Activated effector memory CD4-positive, alpha-beta T cell treated with Interleukin-2 at 50 U/mL for 16 hours (primary cell): Measurements from ENCODE around the gene C5.

Experiments used
- DNase-seq: peaks from one replicate; pipeline ENCODE4 v3.0.0-alpha.2; 2020

The C5 gene

DNA sequence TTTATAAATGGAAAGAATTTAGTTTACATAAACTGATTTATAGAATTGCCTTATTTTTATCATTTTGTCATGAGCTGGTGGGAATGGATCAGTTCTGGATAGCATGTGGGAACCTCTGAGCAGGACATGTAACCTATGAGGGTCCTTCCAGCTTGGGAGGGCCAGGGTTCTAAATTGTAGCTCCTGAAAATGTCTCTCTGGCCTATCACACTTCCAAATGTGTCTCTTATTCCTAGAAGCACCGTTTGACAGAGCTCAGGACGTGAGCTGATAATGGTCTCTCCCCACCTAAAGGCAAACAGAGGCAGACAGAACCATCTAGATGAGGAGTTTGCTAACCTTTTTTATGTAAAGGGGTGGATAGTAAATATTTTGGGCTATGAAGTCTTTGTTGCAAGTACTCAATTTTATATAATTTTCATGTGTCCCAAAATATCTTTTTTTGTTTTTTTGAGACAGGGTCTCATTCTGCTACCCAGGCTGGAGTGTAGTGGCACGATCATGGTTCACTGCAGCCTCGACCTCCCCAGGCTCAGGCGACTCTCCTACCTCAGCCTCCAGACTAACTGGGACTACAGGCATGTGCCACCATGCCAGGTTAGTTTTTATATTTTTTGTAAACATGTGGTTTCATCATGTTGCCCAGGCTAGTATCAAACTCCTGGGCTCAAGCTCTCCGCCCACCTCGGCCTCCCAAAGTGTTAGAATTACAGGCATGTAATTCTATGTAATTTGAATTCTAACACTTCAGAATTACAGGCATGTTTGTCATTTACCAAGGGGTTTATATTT, 127.5 kb downstream of the C5 start:
- DNase-seq, result no peak

DNA sequence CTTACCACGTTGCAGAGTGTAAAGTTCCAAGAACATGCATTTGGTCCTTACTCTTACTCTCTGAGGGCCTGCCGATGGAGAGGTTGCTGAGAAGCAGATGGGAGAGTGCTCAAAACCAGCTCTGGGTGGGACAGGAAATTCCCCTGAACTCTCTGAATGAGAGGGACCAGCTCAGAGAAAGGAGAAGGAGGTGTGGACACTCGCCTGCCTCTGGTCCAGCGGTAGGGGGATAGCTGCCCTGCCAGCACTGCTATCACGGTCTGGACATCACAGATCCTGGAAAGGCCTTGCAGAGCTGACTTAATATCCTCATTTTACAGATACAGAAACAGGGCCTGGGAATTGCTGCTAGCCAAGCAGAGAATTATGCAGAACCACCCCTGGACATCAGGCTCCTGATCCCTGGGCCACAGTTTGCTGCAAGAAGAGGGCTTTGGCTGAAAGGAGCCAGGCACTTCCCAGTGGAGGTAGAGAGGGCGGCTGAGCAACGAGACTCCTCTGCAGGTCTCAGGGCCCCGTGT, 128.4 kb downstream of the C5 start:
- DNase-seq, result no peak

DNA sequence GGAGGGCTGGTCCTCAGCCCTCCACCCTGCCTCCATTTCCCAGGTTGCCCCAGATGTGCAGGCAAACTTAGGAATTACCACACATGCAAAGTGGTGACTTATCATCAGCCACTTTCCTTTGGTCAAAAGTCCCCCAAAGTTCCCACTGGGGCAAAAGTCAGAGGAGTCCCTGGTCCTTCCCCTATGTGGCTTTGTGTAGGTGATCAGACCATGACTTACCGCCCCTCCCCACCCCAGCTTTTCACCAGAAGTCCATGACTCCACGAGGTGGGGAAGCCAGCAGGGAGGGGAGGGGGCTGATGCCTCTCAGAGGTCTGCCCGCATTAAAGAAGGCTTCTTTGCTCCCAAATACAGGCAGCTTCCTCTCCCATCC, 129.3 kb downstream of the C5 start:
- DNase-seq, result no peak

DNA sequence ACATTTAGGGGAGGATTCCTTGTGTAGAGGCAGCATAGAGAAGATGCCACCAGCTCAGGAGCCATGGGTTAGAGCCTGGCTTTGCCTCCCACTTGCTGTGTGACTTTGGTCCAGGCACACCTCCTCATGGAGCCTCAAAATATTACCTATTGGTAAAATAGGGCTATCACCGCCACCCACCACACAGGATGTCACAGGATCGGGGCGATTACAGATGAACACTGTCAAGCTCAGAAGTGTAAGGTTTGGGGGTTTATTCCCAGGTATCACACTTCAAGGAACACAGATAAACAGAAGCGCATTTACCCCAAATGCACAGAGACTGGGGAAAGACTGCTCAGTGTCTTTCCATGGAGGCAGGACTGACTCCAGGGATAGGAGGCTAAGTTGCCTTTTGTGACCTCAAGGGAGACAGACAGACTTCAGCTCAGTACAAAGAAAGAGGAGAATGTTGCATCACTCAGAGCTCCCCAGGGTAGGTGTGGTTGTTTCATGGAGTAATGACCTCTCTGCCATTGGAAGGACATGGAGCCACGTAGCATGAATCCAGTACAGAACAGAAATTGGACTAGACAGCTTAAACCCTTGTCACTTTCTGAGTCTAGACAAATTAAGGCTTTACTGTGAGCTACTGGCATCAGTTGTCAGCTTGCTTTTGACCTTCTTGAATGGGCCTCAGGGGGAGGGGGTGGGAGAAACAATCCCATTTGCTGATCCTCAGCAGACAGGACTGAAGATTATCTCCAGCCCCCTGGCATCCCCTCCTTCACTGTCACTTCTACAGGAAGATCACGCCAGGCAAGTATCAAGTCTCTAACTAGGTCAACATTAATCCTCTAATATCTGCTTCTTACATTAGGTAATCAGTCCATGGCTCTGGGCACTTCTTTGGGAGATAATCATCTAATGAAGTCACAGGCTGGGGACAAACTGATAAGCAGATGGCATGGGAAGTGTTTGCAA, 130.0 kb downstream of the C5 start:
- DNase-seq, result no peak

DNA sequence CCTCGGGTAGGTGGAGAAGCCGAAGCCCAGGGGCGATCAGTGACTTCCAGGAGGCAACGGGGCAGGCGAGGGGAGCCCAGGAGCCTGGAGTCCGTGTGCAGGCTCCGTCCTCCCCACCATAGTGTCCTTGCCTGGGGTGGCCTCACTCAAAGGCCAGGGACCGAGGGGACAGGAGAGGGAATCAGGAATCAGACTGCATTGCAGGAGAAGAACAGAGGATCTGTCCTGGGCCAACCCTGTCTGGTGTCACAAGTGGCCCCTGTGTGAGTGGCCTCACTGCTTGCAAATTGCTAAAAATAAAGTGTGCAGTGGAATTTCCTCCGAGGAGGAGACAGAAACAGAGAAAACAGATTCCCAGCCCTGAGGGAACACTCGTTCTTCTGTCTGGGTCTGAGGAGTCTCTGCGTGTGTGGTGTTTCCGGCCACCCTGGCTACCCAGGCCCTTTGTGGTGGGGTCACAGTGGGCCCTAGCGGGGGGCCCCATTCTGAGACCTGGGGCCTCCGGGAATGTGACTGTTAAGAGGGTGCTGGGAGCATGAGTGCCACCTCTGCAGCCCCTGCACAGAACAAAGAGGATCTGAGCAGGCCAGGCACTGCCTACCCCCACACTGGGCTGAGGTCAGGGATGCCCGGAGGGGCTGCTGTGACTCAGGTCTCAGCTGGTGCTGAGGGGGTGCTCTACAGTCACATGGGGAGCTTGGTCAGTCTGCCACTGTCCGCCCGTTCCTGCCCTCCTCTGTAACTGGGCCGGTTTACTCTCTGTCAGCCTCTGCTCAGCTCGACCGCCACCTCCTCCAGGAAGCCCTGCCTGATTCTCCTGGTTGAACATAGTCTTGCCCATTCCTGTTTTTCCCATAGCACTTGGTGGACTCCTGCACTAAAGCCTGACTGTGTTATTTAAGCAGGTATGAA, 130.9 kb downstream of the C5 start:
- DNase-seq, result no peak

DNA sequence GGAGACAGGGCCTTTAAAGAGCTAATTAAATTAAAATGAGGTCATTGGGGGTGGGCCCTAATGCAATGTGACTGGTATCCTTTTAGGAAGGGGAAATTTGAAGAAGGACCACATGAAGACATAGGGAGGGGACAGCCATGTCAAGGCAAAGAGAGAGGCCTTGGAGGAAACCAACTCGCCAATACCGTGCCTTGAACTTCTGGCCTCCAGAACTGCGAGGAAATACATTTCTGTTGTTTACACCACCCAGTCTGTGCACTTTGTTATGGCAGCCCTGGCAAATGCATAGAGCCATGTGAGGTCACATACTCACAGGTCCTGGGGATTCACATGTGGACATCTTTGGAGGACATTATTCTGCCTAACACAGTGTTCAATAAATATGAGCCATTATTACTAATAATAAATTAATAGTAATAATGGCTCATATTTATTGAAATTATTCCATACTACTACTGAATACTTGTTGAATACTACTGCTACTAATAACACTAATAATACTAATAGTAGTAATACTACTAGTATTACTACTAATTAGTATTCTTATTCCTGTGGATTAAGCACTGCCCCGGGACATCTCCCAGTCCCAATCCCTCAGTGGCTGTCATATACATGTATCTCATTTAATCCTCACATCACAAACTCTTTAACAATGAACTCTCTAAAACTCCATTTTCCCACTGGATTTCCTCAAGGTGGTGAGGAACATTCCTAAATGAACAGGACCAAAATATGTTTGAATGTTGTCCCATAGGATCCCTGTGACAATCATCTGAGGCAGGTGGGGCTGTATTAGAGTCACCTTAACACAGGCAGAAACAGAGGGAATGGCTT, 131.9 kb downstream of the C5 start:
- no peak for DNase-seq

DNA sequence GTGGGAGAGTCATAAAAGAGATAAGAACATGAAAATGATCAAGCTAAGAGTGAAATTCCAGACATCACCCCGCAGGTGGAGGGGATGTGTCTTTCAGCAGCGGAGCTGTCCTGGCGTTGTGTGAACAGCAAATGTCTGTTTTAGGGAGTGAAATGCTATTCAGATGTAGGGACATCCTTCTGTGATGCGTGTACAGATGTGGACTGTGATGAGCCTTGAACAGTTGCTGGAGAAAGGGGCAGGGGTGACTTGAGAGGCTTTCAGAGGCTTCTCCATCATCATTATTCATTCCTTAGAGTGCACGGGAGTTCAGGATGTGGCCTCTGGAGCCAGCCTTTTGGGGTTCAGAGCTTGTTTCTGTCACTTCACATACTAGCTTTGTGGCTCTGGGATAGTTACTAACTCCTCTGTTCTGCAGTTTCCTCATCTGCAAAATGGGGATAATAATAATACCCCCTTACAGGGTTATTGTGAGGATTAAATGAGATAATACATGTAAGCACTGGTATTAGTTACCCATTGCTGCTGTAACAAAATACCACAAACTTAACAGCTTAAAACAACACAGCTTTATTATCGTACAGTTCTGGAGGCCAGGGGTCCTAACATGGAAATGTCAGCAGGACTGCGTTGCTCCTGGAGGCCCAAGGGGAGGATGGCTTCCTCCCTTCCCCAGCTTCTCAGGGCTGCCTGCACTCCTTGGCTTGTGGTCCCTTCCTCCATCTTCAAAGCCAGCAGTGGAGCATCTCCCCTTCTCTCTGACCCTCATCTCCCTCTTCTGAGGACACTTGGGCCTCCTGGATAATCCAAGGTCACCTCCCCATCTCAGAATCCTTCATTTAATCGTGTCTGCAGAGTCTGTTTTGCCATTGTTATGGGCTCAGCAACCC, 132.8 kb downstream of the C5 start:
- no peak for DNase-seq

DNA sequence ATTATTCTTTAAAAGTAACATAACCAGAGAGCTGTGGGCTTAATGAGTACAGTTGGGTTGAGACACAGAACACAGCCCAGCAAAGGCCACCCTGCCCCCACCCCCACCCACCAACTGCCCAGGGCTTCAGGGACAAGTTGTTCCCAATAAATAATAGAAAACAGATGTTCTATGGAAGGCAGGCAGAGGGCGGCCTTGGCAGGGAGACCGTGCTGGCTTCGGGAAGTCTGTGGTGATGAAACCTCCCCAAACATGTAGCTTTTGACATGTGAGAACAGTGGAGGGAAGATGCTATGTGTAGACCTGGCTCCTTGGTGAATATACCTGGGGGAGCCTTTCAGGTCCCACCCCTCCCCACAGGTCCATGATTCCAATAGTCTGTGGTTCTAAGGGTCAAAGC, 133.5 kb downstream of the C5 start:
- no peak for DNase-seq

DNA sequence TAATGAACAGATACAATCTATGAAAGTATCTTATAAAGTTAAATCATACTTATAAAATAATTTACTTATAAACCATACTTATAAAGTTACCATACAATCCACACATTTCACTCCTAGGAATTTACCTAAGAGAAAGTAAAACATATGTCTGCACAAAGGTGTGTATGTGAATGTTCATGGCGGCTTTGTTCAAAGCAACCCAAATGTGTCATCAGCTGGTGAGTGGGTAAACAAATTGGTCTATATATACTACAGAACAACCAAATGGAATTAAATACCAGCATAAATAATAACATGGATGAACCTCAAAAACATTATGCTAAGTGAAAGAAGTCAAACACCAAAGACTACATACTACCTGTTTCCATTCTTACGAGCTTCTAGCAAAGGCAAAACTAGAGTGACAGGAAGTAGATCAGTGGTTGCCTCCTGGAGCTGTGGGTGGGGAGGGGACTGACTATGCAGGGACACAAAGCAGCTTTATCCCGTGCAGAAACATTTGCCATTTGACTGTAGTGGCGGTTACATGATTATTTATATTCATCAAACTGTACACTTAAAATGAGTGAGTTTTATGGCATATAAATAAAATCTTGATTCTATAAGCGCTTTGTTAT, 134.1 kb downstream of the C5 start:
- no peak for DNase-seq

DNA sequence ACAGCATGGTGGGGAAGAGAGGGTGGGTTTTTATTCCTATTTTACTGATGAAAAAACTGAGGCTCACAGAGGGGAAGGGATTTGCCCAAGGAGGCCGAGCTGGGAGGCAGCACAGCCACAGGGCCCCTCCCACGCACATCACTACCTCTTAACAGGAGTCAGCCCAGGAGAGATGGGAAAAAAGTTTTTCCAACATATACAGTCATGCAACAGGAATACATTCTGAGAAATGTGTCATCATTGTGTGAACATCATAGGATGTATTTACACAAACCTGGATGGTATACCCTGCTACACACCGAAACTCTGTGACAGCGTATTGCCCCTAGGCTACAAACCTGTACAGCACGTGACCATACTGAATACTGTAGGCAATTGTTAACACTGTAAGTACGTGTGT, 135.1 kb downstream of the C5 start:
- no peak for DNase-seq

DNA sequence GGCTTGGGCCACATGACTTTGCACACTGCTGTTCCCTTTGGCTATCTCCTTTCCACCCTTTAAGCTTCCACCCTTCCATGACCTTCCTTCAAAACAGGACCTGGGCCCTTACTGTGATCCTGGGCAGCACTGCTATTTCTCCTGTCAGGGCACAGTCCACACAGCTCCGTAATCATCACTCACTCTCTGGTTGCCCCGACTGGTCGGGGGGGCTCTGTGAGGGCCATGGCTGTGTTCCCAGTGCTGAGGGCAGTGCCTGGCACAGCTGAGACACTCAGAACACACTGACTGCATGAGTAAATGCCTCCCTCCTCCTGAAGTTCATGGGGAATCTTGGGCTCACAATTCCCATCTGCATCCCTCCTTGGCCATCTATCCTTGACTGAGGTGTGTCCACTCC, 135.7 kb downstream of the C5 start:
- DNase-seq, result no peak

DNA sequence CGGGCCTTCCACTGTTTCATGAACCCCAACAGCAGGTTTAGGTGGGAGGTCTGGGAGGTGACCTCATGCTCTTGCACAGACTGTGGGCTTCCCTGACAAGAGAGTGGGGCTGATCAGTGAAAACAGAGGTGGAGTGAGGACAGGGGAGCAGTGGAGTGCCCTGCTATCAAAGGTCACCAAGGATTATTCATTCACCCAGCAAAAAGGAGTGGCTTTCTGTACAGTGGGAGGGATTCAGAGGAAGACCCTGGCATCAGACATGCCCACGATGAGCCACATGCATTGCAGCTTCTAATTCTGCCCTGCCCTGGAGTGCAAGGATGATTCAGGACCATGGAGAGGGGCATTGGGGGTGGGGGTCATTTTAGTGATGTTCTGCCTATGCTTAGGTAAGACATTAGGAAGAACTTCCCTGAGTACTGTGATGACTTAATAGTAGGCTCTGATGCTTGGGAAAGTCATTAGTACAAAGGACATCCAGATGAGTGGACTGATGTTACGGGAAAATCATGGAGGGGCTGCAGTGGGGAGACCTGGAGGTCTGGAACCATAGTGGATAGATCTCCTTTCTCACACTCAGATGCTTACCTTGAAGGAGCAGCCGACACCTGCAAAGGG, 136.3 kb downstream of the C5 start:
- no peak for DNase-seq

DNA sequence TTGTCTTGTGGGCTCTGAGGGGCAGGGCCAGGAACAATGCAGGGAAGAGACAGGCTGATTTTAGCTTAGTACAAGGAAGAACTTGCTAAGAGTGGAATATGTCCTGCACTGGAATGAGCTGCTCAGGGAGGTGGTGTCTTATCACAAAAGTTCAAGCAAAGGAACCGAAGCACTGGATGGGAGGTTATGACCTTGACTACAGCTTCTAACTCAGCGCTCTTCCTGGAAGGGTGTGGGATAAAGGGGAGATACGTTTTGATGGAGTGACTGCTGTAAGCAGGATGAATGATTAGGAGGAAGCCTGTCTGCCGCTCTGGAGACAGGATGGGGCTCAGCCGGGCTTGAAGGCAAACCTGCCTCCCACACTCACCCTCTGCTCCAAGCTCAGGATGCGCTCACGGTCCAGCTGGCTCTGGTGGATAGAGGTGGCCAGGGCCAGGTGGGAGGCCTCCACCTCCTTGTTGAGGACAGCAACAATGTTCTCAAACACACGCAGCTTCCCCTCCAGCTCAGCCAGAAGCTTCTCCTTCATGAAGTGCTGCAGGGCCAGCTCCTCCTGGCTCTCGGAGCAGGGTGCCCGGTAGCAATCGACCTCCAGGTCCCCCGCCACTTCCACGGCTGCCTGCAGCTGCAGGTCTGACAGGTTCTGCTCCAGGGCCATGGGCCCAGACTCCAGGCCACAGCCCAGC, 137.0 kb downstream of the C5 start:
- no peak for DNase-seq

DNA sequence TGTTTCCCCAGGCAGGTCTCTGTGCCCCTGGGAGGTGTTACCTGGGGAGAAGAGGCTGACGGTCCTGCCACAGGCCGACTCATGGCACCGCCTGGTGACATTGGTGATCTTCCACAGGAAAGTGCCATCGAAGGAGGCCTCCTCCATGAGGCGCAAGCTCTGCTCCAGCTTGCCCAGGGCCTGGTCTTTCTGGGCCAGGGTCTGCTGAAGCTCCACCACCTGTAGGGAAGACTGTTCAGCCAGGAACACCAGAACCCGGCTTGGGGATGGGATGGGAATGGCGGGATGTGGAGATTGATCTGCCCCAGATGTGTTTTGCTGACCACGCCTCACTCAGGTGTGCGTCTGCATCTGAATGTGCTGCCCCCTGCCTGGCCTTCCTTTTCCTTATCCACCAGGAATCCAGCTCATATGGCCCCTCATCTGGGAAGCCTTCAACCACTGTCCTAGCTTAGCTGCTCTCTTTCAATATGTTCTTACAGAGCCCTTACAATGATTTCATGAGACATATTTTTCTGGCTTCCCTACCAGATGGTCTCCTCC, 138.7 kb downstream of the C5 start:
- no peak for DNase-seq

DNA sequence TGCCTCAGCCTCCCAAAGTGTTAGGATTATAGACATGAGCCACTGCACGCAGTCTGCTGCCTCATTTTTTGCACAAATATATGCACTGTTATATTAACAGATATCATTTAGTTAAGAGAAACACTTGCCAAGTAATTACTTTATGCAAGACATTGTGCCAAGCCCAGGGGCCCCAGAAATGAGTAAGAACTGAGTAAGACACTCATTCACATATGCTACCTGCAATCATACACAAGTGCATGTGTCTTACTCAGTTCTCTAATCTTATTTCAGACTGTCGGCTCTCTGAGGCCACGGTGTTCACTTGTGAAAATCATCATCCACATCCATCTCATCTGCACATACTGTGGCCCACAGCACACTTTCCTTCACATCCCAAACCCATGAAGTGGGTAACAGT, 139.4 kb downstream of the C5 start:
- no peak for DNase-seq

DNA sequence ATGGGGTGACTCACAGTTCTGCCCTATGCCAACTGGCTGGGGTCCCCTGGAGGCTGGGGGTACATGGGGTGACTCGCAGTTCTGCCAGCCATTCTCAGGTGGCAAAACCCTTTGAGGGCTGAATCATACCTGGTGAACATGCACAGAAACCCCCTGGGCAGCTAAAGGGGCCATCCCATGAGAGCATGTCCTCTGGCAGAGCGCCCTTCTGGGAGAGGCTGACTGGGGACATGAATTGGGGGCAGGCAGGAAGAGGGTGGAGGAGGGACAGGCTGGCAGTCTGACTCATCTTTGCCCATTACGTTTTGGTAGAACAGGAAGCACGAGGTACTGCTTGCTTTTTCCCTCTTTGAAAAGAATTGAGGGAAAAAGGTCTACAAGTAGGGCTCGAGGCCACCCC, 140.2 kb downstream of the C5 start:
- DNase-seq, result no peak

DNA sequence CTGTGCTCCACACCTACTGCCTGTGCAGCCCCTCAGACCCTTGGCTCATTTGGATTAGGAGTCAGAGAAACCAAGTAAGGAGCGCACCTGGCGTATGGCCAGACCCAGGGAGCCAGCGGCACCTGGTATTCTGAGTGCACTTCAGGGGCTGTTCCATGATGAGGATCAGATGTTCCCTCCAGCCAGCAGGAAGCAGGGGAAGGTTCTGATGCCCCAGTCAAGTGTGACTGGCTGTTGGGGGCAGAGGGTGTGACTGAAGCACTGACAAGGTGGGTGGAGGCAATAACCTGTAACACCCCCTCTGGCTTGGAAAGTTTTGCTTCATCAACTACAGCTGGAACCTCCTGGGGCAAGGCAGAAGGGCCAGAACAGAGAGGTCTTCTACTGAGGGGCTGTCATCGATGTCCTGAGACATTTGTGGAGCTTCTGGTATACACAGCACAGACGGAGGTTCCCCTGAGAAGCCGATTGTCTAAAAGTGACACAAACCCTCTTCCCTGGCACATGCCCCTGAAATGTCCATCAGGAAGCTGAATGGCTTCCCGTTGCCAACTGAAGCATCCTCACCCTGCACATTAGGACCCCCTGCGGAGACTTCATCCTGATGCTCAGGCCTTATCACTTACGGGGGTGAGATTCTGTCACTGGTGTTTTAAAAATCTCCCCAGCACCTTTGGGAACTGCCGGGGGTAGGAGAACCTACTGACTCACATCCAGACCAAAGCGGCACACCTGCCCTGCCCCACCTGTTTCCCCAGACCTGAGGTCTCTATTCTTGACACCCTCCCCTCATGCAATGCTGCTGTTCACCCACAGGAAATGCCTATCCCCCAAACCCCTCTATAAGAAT, 144.5 kb downstream of the C5 start:
- DNase-seq, result no peak

DNA sequence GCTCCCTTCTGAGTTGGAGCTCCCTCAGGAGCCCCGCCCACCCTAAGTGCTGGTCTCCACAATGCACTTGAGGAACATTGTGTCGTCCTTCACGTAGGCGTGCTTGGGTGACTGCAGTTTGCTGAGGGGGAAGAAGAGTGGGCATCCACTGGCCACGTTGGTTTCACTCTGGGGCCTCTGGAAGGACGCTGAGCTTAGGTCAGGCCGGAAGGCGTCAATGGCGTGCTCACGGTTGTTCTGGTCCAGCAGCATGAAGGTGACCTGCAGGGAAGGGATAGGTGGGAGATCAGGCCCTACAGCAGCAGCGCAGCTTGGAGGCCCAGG, 145.1 kb downstream of the C5 start:
- DNase-seq, result no peak
